Measurements from ENCODE around the gene ACTR5. TPM values are rescaled to one million over a fixed set of nuclear protein-coding genes. Genes with fewer than 3 reads are reported as not detected.

ACTR5 gene
- polyA plus RNA-seq, 1 donor from 2014 or later: 23.3 TPM

DNA sequence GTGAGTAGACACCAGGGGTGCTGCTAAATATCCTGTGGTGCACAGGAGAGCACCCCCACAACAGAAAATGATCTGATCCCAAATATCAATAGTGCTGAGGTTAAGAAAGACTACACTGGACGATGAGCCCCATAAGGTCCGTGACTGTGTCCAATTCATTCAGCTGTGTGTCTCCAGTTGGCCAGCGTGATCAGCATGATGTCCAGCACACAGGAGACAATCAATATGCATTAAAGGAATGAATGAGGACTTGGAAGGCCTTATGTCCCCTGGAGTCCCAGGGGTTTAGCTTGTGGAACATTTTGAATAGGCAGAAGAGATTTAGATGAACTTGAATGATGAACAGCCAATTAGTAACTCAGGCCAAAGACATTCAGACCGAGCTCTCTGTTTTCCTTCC, 63.5 kb downstream of the ACTR5 start:
- no peaks in the 10 kb centered on the region for H3F3A ChIP-seq (ENCODE audit: insufficient read depth, low read length, poor library complexity, severe bottlenecking)
- H3K79me2 ChIP-seq (replicated peaks; ENCODE audit: insufficient read depth, low read length): no peaks in the 10 kb centered on the region
- H3K4me3 ChIP-seq (ENCODE audit: low read length): no peak overlapping the region
- no peaks in the 10 kb centered on the region for H3K36me3 ChIP-seq (ENCODE audit: insufficient read depth, low read length)
- H2AFZ ChIP-seq (ENCODE audit: low read depth, low read length): no peak overlapping the region
- no peak overlapping the region for H3K9ac ChIP-seq (ENCODE audit: low read length)
- no peaks in the 10 kb centered on the region for H3K9me2 ChIP-seq (ENCODE audit: insufficient read depth, low read length)
- no peak overlapping the region for H3K4me2 ChIP-seq (ENCODE audit: low read length)
- H3K9me3 ChIP-seq (ENCODE audit: low read length): no peaks in the 10 kb centered on the region
- H3K27ac ChIP-seq (ENCODE audit: low read length): no peak overlapping the region
- H3K27me3 ChIP-seq (ENCODE audit: insufficient read depth, low read depth, low read length): peaks cover 15% of the 10 kb centered on the region
- no peak for TF ChIP-seq CTCF (IDR thresholded peaks at IDR 0.05; ENCODE audit: poor library complexity, severe bottlenecking)
- TF ChIP-seq EZH2 (IDR thresholded peaks at IDR 0.05; ENCODE audit: borderline replicate concordance, insufficient read depth, low read length, poor library complexity, severe bottlenecking): no peak
- TF ChIP-seq POLR2AphosphoS5 (IDR thresholded peaks at IDR 0.05): no peak
- no peak for TF ChIP-seq EP300 (conservative IDR thresholded peaks at IDR 0.05; ENCODE audit: poor library complexity, severe bottlenecking)
- TF ChIP-seq REST (IDR thresholded peaks at IDR 0.05; ENCODE audit: borderline replicate concordance): no peak
- no peak for TF ChIP-seq RAD21 (conservative IDR thresholded peaks at IDR 0.05)
- TF ChIP-seq SMC3 (conservative IDR thresholded peaks at IDR 0.05; ENCODE audit: poor library complexity): no peak
- no peak for TF ChIP-seq TAF1 (IDR thresholded peaks at IDR 0.05; ENCODE audit: low read depth)
- no peak for TF ChIP-seq MXI1 (conservative IDR thresholded peaks at IDR 0.05; ENCODE audit: poor library complexity, severe bottlenecking)
- H4K20me1 ChIP-seq (ENCODE audit: insufficient read depth): no peaks in the 10 kb centered on the region

- Histone ChIP-seq H3K9ac (ENCODE audit: low read length) (no peak overlapping the region), H2AFZ (ENCODE audit: low read depth, low read length) (no peak overlapping the region), H3K4me2 (ENCODE audit: low read length) (no peak overlapping the region), H3K79me2 (replicated peaks; ENCODE audit: insufficient read depth, low read length) (no peaks in the 10 kb centered on the region), H3K36me3 (ENCODE audit: insufficient read depth, low read length) (no peaks in the 10 kb centered on the region), H4K20me1 (ENCODE audit: insufficient read depth) (no peaks in the 10 kb centered on the region), H3K27ac (ENCODE audit: low read length) (no peak overlapping the region), H3K4me3 (ENCODE audit: low read length) (no peak overlapping the region), H3F3A (ENCODE audit: insufficient read depth, low read length, poor library complexity, severe bottlenecking) (no peaks in the 10 kb centered on the region), H3K9me3 (ENCODE audit: low read length) (no peaks in the 10 kb centered on the region), H3K27me3 (ENCODE audit: insufficient read depth, low read depth, low read length) (peaks cover 11% of the 10 kb centered on the region), H3K9me2 (ENCODE audit: insufficient read depth, low read length) (no peaks in the 10 kb centered on the region)
- TF ChIP-seq SMC3 (conservative IDR thresholded peaks at IDR 0.05; ENCODE audit: poor library complexity) (no peak), CTCF (IDR thresholded peaks at IDR 0.05; ENCODE audit: poor library complexity, severe bottlenecking) (no peak), MXI1 (conservative IDR thresholded peaks at IDR 0.05; ENCODE audit: poor library complexity, severe bottlenecking) (no peak), TAF1 (IDR thresholded peaks at IDR 0.05; ENCODE audit: low read depth) (no peak), POLR2AphosphoS5 (IDR thresholded peaks at IDR 0.05) (no peak), EP300 (conservative IDR thresholded peaks at IDR 0.05; ENCODE audit: poor library complexity, severe bottlenecking) (no peak), EZH2 (IDR thresholded peaks at IDR 0.05; ENCODE audit: borderline replicate concordance, insufficient read depth, low read length, poor library complexity, severe bottlenecking) (no peak), REST (IDR thresholded peaks at IDR 0.05; ENCODE audit: borderline replicate concordance) (no peak), RAD21 (conservative IDR thresholded peaks at IDR 0.05) (no peak)
These were observed 63.9 kb downstream of the ACTR5 start for GRCh38 chr20:38812182-38812581.

All from neural cell (in vitro differentiated cells).